HEK293T (cell line): ENCODE data around the gene HPCAL1.
A peak's percentile ranks its signal among the peaks of the same experiment; 100 is the strongest.

ENCODE experiments used
- CTCF ChIA-PET: fragments of 350-600 bp; formaldehyde crosslinking; extraction: SDS; loops from one replicate; lab custom pipeline; 2021; ENCODE audit warnings: antibody characterized with exemption, inconsistent platforms; lab: Yijun Ruan, JAX
- POLR2A ChIA-PET: fragments of 350-600 bp; formaldehyde crosslinking; extraction: SDS; loops from one replicate; lab custom pipeline; 2020; ENCODE audit warnings: antibody characterized with exemption, inconsistent platforms; lab: Yijun Ruan, JAX
- DNase-seq: peaks from one replicate; pipeline ENCODE4 v3.0.0; 2012; ENCODE audit warnings: mixed read lengths; ENCODE audit errors: extremely low spot score
- ARNT ChIP-seq: fragments of 450-650 bp; IDR thresholded peaks from 2 replicates; pipeline ENCODE4 v1.6.1; 2017; ENCODE audit warnings: mild to moderate bottlenecking
- BHLHE40 ChIP-seq: fragments of 450-650 bp; IDR thresholded peaks from 2 replicates; pipeline ENCODE4 v1.6.1; 2016; ENCODE audit warnings: mild to moderate bottlenecking, moderate library complexity, borderline replicate concordance
- CTBP1 ChIP-seq: fragments of 450-650 bp; IDR thresholded peaks from 2 replicates; pipeline ENCODE4 v1.6.1; 2016; ENCODE audit warnings: borderline replicate concordance
- ELF4 ChIP-seq: fragments of 450-650 bp; IDR thresholded peaks from 2 replicates; pipeline ENCODE4 v1.6.1; 2017; ENCODE audit warnings: antibody characterized with exemption
- FOXA1 ChIP-seq: fragments of 450-650 bp; IDR thresholded peaks from 2 replicates; pipeline ENCODE4 v1.6.1; 2016; ENCODE audit warnings: mild to moderate bottlenecking
- FOXK2 ChIP-seq: fragments of 450-650 bp; IDR thresholded peaks from 2 replicates; pipeline ENCODE4 v1.6.1; 2016; ENCODE audit warnings: mild to moderate bottlenecking
- FOXM1 ChIP-seq: fragments of 450-650 bp; IDR thresholded peaks from 2 replicates; pipeline ENCODE4 v1.6.1; 2017; ENCODE audit warnings: mild to moderate bottlenecking, borderline replicate concordance
- HDGF ChIP-seq: fragments of 450-650 bp; IDR thresholded peaks from 2 replicates; pipeline ENCODE4 v1.6.1; 2017; ENCODE audit warnings: antibody characterized with exemption, borderline replicate concordance
- L3MBTL2 ChIP-seq: fragments of 450-650 bp; conservative IDR thresholded peaks from 2 replicates; pipeline ENCODE4 v1.6.1; 2016; ENCODE audit warnings: mild to moderate bottlenecking
- LEF1 ChIP-seq: fragments of 450-650 bp; IDR thresholded peaks from 2 replicates; pipeline ENCODE4 v1.6.1; 2017; ENCODE audit warnings: mild to moderate bottlenecking, borderline replicate concordance
- NFRKB ChIP-seq: fragments of 450-650 bp; IDR thresholded peaks from 2 replicates; pipeline ENCODE4 v1.6.1; 2016; ENCODE audit warnings: mild to moderate bottlenecking, moderate library complexity
- SP1 ChIP-seq: fragments of 450-650 bp; IDR thresholded peaks from 2 replicates; pipeline ENCODE4 v1.6.1; 2017
- SUZ12 ChIP-seq: fragments of 450-650 bp; IDR thresholded peaks from 2 replicates; pipeline ENCODE4 v1.6.1; 2016; ENCODE audit warnings: mild to moderate bottlenecking
- TARDBP ChIP-seq: fragments of 450-650 bp; IDR thresholded peaks from 2 replicates; pipeline ENCODE4 v1.6.1; 2016
- ZNF384 ChIP-seq: fragments of 450-650 bp; IDR thresholded peaks from 2 replicates; pipeline ENCODE4 v1.6.1; 2016
- TF ChIP-seq, protein P1 (sequence below): fragments of 450-650 bp; IDR thresholded peaks from 2 replicates; pipeline ENCODE4 v1.6.1; 2016

HPCAL1 gene

DNA sequence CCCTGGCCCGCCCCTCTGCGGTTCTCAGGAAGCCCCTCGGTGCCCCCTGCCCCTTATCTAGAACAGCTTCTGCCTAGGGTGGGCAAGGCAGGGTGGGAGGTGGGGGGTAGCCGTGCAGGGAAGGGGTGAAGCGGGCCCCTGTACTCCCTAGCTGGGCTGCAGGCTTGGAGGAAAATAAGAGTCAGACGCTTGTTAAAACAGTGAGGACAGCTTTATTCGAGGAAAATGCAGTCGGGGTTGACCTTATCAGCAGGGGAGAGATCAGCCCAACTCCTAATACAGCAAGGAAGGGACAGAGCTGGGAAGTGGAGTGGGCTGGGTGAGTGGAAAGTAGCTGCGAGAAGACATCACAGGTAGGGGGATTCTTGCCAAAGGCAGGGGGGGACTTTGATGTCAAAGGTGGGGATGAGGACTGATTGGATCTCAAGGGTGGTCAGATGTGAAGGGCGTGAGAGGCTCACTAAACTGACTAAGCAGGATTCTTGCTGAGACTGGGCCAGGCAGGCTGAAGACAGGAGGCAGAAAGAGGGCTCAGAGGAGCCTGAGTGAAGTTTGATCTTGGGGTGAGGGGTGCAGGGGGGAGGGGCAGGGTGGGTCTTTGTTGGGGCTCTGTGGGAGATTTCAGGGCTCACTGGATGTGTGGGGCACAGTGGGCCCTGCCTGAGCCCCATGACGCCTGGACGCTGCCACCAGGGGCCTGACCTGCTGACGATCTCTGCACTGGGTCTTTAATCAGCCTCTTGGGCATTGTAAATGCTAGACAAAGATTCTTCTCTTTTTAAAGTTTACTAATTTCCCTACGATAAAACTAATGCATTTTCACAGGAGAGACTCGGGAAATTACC, 29.9 kb downstream of the HPCAL1 start:
- TF ChIP-seq CTBP1 (peak; percentile 75; the same call in 1 of the 2 replicates), ARNT (no peak), TARDBP (no peak)
- POLR2A ChIA-PET = interaction anchor here (1.2 kb wide), 1 partner anchor 29 kb away, joined by 4 read pairs; no protein-coding TSS in a partner anchor
- peak; percentile 48 for DNase-seq
- CTCF ChIA-PET = interaction anchor here (1.1 kb wide), 1 partner anchor 76 kb away, joined by 3 read pairs; no protein-coding TSS in a partner anchor

DNA sequence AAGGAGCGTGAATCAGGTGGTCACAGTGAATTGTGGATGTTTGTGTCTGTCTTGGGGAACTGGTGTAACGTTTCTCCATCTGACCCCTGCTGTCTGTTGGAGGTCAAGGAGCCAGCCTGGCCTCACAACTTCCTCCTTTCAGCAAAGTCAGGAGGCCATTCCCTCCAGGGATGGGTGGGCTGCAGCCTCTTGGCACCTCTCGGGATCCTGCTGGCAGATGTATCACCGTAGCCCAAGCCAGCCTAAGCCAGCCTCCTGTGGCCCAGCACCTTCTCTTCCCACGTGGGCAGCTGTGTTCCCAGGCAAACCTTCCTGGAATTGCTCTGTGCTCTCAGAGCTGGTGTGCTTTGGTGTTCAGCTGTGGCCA, 30.5 kb downstream of the HPCAL1 start:
- TF ChIP-seq LEF1 (no peak), HDGF (no peak), ELF4 (no peak), ARNT (no peak), SP1 (no peak), L3MBTL2 (no peak)
- TF ChIP-seq, protein P1, sequence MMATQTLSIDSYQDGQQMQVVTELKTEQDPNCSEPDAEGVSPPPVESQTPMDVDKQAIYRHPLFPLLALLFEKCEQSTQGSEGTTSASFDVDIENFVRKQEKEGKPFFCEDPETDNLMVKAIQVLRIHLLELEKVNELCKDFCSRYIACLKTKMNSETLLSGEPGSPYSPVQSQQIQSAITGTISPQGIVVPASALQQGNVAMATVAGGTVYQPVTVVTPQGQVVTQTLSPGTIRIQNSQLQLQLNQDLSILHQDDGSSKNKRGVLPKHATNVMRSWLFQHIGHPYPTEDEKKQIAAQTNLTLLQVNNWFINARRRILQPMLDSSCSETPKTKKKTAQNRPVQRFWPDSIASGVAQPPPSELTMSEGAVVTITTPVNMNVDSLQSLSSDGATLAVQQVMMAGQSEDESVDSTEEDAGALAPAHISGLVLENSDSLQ = no peak
- ChIA-PET CTCF (no interaction called here), POLR2A (interaction anchor here (1.0 kb wide), 1 partner anchor 32 kb away, joined by 4 read pairs; no protein-coding TSS in a partner anchor)
- peak; percentile 28 for DNase-seq

DNA sequence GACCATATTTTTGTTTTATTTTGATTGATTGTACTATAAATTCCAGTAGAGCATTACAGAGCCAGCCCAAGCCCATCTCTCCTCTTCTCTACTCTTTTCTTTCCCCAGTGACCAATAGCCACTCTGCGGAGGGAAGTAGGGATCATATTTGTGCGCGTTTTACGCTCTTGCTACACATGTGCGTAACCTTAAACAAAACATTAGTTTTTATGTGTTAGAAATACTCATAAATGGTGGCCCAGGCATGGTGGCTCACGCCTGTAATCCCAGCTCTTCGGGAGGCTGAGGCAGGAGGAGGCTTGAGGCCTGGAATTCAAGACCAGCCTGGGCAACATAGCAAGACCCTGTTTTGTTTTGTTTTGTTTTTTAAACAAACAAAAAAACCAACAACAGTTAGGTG, 31.3 kb downstream of the HPCAL1 start:
- ChIA-PET POLR2A (interaction anchor here (1.0 kb wide), 1 partner anchor 33 kb away, joined by 4 read pairs; no protein-coding TSS in a partner anchor), CTCF (interaction anchor here (1.4 kb wide), 1 partner anchor 75 kb away, joined by 4 read pairs; no protein-coding TSS in a partner anchor)
- TF ChIP-seq FOXM1 (no peak), SUZ12 (no peak), ARNT (no peak), LEF1 (no peak), SP1 (no peak), L3MBTL2 (no peak), NFRKB (no peak), ZNF384 (no peak), TARDBP (no peak), HDGF (no peak), BHLHE40 (no peak), FOXK2 (no peak), FOXA1 (no peak), ELF4 (no peak), CTBP1 (no peak)
- TF ChIP-seq, protein P1 = no peak
- no peak for DNase-seq

DNA sequence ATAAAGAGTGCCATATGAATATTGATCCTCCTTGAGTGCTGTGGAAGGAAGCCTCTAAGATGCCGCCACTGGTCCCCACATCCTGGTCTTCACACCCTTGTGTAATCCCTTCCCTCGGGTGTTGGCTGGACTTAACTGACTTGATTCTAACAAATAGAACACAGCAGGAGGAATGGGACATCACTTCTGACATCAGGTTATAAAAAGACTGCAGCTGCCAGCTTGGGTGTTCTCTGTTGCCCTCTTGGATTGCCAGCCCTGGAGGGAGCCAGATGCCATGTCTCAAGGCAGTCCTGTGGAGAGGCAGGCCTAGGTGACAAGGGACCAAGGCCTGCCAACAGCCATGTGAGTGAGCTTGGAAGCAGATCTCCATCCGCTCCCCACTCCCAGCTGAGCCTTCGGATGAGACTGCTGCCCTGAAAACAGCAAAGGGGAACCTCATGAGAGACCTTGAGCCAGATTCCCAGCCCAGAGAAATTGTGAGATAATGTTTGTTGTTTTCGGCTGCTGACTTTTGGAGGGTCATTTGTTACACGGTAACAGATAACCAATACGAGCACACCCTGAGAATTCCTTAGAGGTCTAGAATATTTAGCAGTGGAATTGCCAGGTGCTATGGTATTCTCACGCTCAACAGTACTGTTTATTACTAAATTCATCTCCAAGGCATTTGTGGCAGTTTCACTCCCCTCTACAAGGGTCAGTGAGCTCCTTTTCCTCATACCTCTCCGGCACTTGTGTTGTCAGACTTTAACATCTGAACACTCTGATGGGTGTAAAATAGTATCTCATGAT, 32.5 kb downstream of the HPCAL1 start:
- TF ChIP-seq NFRKB (no peak), ELF4 (no peak), FOXM1 (no peak), TARDBP (no peak), FOXA1 (no peak), ARNT (no peak), L3MBTL2 (no peak), HDGF (no peak), FOXK2 (no peak), LEF1 (no peak), CTBP1 (no peak), ZNF384 (no peak), SUZ12 (no peak)
- TF ChIP-seq, protein P1 = no peak
- no peak for DNase-seq
- CTCF ChIA-PET = interaction anchor here (1.4 kb wide), 1 partner anchor 74 kb away, joined by 4 read pairs; no protein-coding TSS in a partner anchor
- POLR2A ChIA-PET = no interaction called here

DNA sequence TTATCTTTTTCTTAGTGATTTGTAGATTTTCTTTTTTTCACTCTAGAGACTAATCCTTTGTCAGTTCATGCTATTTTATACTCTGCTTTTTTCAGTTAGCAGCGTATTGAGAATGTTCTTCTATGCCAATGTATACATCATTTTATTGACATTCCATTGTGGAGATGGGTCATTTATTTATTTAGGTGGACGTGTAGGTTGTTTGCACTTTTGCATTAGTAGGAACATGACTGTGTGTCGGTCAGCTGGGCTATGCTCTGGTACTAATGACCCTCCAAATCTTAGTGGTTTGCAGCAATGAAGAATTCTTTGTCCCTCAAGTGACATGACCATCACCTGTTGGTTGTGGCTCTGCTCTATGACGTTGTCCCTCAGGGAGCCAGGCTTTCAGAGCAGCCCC, 33.6 kb downstream of the HPCAL1 start:
- ChIA-PET POLR2A (no interaction called here), CTCF (no interaction called here)
- TF ChIP-seq NFRKB = no peak
- TF ChIP-seq TARDBP = no peak
- no peak for TF ChIP-seq SP1
- TF ChIP-seq BHLHE40 = no peak
- TF ChIP-seq HDGF = no peak
- no peak for TF ChIP-seq ZNF384
- no peak for DNase-seq

DNA sequence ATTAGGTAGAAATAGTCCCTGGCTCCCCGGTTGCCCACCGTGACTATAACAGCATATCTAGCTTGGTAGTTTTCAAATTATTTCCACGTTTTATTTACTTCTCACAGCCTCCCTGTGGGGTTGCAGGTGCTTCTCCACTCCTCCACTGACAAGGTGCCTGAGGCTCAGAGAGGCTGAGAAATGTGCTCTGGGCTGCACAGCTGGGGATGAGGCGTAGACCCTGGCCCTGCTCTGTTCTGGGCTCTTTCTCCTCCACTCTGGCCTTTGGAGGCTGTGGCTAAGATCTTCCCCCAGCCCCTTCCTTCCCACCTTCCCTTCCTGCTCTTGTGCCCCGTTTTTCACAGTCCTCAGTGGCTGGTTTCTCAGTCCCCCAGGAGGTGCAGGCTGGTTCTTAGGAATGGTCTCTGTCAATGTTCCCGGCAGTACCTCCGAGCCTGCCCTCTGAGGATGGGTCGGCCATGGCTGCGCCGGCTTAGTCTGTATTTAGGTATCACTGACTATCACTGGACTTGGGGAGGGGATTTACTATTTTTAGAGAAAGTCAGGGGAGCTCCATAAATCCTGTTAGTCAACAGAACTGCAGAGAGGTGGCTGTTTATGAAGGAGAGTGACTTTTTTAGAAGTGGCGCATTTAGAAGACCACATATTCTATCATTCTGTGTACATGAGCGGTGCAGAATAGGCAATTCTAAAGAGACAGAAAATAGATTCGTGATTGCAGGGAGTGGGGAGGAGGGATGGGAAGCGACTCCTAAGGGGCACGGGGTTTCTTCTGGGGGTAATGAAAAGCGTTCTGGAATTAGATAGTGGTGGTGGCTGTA, 35.0 kb downstream of the HPCAL1 start:
- DNase-seq = no peak
- POLR2A ChIA-PET = no interaction called here
- TF ChIP-seq CTBP1 (no peak), LEF1 (no peak), ZNF384 (no peak), ARNT (no peak), HDGF (no peak), ELF4 (no peak), FOXA1 (no peak), NFRKB (no peak), TARDBP (no peak), L3MBTL2 (no peak), FOXM1 (no peak), FOXK2 (no peak), SUZ12 (no peak), SP1 (no peak), BHLHE40 (no peak)
- TF ChIP-seq, protein P1 = no peak
- CTCF ChIA-PET = no interaction called here
